Panc1 (cell line): ENCODE measurements around the gene PDP2. TPM values are rescaled to one million over a fixed set of nuclear protein-coding genes. Genes with fewer than 3 reads are reported as not detected.

Experiments used
- ATAC-seq: fragments of 200-7000 bp; cut with Tn5 transposase; 2 replicates; pipeline ENCODE4 v1.9.1; 2020; ENCODE audit warnings: mild to moderate bottlenecking, moderate library complexity
- BruUV-seq: library from RNA; stranded (reverse); fragments of 400-500 nt; replicated peaks from 2 replicates; lab custom pipeline; 2021; lab: Mats Ljungman, UMichigan
- CTCF ChIA-PET: fragments of 300-600 bp; sonication (Branson Sonifier 250); formaldehyde crosslinking; loops from one replicate; lab custom pipeline; 2022; ENCODE audit warnings: antibody characterized with exemption; lab: Charles Lee
- POLR2A ChIA-PET: fragments of 300-600 bp; sonication (Branson Sonifier 250); formaldehyde crosslinking; loops from one replicate; lab custom pipeline; 2022; ENCODE audit warnings: antibody characterized with exemption; lab: Charles Lee
- DNase-seq: peaks from one replicate; pipeline ENCODE4 v3.0.0-alpha.2; 2010; ENCODE audit warnings: low read depth, low spot score
- H3K27ac ChIP-seq: 2 replicates; pipeline ENCODE4 v1.5.1; 2011; ENCODE audit warnings: mild to moderate bottlenecking, low read length, inconsistent platforms
- H3K27me3 ChIP-seq: fragments of 200-500 bp; sonication (Bioruptor generic); 2 replicates; pipeline ENCODE4 v1.6.0; 2014; ENCODE audit warnings: low read length, inconsistent platforms; ENCODE audit not compliant: control insufficient read depth, insufficient read depth
- H3K36me3 ChIP-seq: fragments of 200-500 bp; sonication (Bioruptor generic); 2 replicates; pipeline ENCODE4 v1.5.1; 2014; ENCODE audit warnings: inconsistent platforms, mild to moderate bottlenecking, low read length, moderate library complexity; ENCODE audit not compliant: control insufficient read depth, insufficient read depth
- H3K4me1 ChIP-seq: 2 replicates; pipeline ENCODE4 v1.5.1; 2011; ENCODE audit warnings: inconsistent platforms, mild to moderate bottlenecking, low read length, moderate library complexity; ENCODE audit not compliant: control insufficient read depth, insufficient read depth
- H3K4me3 ChIP-seq, 2 experiments: 2 replicates each; pipeline ENCODE4 v1.5.1; 2011 to 2012; ENCODE audit warnings: low read depth in 2 of 2, low read length in 2 of 2, mild to moderate bottlenecking in 2 of 2, inconsistent platforms in 1 of 2, moderate library complexity in 1 of 2
- H3K9me3 ChIP-seq: fragments of 200-500 bp; sonication (Bioruptor generic); 2 replicates; pipeline ENCODE4 v1.5.1; 2014; ENCODE audit warnings: low read depth, mild to moderate bottlenecking, inconsistent platforms, low read length, moderate library complexity; ENCODE audit not compliant: control insufficient read depth, insufficient read depth
- CTCF ChIP-seq: fragments of 450-650 bp; IDR thresholded peaks from 2 replicates; pipeline ENCODE4 v1.5.1; 2017; ENCODE audit warnings: mild to moderate bottlenecking
- POLR2AphosphoS5 ChIP-seq: IDR thresholded peaks from 2 replicates; pipeline ENCODE4 v1.6.1; 2012; ENCODE audit warnings: mild to moderate bottlenecking, low read depth, low read length, moderate library complexity
- REST ChIP-seq, 2 experiments: IDR thresholded peaks; 2 replicates each; pipeline ENCODE4 v1.6.1; 2011 to 2012; ENCODE audit warnings: low read depth in 2 of 2, control low read depth in 1 of 2, low read length in 1 of 2, mild to moderate bottlenecking in 1 of 2, moderate library complexity in 1 of 2; ENCODE audit not compliant: insufficient read depth in 1 of 2
- SIN3A ChIP-seq: IDR thresholded peaks from 2 replicates; pipeline ENCODE4 v1.6.1; 2012; ENCODE audit warnings: low read depth, mild to moderate bottlenecking, low read length, moderate library complexity, borderline replicate concordance; ENCODE audit not compliant: insufficient read depth
- TCF7L2 ChIP-seq: IDR thresholded peaks from 2 replicates; pipeline ENCODE4 v1.6.1; 2011; ENCODE audit warnings: mild to moderate bottlenecking, low read depth, low read length, inconsistent platforms
- in situ Hi-C: cut with HindIII; loops from 2 replicates; pipeline ENCODE4 v1.10.0; 2016; ENCODE audit warnings: low sequenced_read_pairs, low pct_unique_long_range_greater_than_20kb
- intact Hi-C: fragments of 100-400 bp; cut with micrococcal nuclease; formaldehyde crosslinking; loops from one replicate; pipeline ENCODE4 v1.10.0; 2022; ENCODE audit not compliant: unreplicated experiment
- total RNA-seq: library from RNA; stranded (reverse); gene quantifications from one replicate; pipeline ENCODE4 v1.2.1, GENCODE V29; 2021; ENCODE audit not compliant: unreplicated experiment

Gene PDP2
- total RNA-seq, 1 experiment from 2014 or later, result 15.9 TPM

- no peaks in the 10 kb centered on the region for H3K9me3 ChIP-seq
- in situ Hi-C loops, result no loop called here
- no peaks in the 10 kb centered on the region for H3K4me1 ChIP-seq
- intact Hi-C loops, result no loop called here
- ATAC-seq, result no peak
- no peak for DNase-seq
- H3K4me3 ChIP-seq, result no peak overlapping the region
- no peak overlapping the region for H3K27ac ChIP-seq
- no peaks in the 10 kb centered on the region for H3K36me3 ChIP-seq
- TF ChIP-seq SIN3A (no peak), POLR2AphosphoS5 (no peak), REST (IDR thresholded peaks at IDR 0.05; ENCODE audit: insufficient read depth in 1 of 2, low read depth in 2 of 2, low read length in 1 of 2) (no peak), CTCF (no peak), TCF7L2 (no peak)
- no TSS peak for BruUV-seq
- ChIA-PET POLR2A (no interaction called here), CTCF (interaction anchor here (1.2 kb wide), 1 partner anchor 10 kb away, joined by 4 read pairs; the partner anchor contains the start of gene NAE1)
- H3K27me3 ChIP-seq, result no peaks in the 10 kb centered on the region; the same call in 1 of the 2 replicates
These were observed 39.4 kb upstream of the PDP2 start for GRCh38 chr16:66840883-66841282.

- H3K27ac ChIP-seq, result no peak overlapping the region
- POLR2A ChIA-PET, result no interaction called here
- H3K27me3 ChIP-seq, result no peaks in the 10 kb centered on the region; the same call in 1 of the 2 replicates
- no peaks in the 10 kb centered on the region for H3K9me3 ChIP-seq
- no peak overlapping the region for H3K4me3 ChIP-seq
- in situ Hi-C loops, result no loop called here
- no peaks in the 10 kb centered on the region for H3K36me3 ChIP-seq
- BruUV-seq, result no TSS peak
- intact Hi-C loops, result no loop called here
- ATAC-seq, result no peak
- TF ChIP-seq CTCF (no peak), TCF7L2 (no peak), POLR2AphosphoS5 (no peak), SIN3A (no peak), REST (IDR thresholded peaks at IDR 0.05; ENCODE audit: insufficient read depth in 1 of 2, low read depth in 2 of 2, low read length in 1 of 2) (no peak)
- H3K4me1 ChIP-seq, result no peaks in the 10 kb centered on the region
- no peak for DNase-seq
- CTCF ChIA-PET, result interaction anchor here (1.2 kb wide), 1 partner anchor 11 kb away, joined by 4 read pairs; the partner anchor contains the start of gene NAE1
These were observed 38.9 kb upstream of the PDP2 start for GRCh38 chr16:66841366-66841765.
